GM18867 (cell line): ENCODE data around the gene DPH1.
A peak's percentile ranks its signal among the peaks of the same experiment; 100 is the strongest.

ENCODE experiments used
- ATAC-seq: cut with Tn5 transposase; IDR thresholded peaks from one replicate; pipeline ENCODE4 v1.9.1; 2021; ENCODE audit warnings: mild to moderate bottlenecking, moderate library complexity; ENCODE audit not compliant: unreplicated experiment

Gene DPH1

DNA sequence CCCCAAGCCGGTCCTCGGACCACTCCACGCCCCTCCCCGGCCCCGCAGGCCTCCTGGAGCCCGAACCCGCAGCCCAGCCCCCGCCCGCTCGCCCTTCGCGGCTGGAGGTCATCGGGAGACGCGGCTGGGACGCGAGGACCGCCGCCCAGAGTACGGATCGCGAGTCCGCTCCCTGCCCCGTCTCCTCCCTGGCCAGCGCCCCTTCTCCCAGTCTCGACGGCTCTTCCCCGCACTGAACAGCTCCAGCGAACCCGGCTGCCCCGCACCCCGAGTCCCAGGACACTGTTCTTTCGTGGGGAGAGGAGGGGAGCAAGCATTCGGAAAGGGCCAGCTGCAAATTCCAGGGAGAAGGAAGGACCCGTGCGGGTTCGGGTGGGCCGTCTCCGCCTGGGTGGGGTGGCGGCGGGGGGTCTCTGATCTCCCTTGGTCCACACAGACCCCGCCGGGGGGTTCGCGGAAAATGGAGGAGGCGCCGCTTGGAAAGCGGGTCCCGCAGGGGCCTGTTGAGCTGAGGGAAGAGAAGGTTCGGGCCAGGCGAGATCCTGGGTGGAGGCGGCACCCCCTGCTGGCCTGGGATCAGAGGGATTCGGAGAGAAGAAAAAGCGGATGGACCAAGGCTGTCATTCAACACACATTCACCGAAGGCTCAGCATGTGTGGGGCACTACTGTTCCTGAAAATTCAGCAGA lies 4.2 kb upstream of the DPH1 start:
- no peak for ATAC-seq

DNA sequence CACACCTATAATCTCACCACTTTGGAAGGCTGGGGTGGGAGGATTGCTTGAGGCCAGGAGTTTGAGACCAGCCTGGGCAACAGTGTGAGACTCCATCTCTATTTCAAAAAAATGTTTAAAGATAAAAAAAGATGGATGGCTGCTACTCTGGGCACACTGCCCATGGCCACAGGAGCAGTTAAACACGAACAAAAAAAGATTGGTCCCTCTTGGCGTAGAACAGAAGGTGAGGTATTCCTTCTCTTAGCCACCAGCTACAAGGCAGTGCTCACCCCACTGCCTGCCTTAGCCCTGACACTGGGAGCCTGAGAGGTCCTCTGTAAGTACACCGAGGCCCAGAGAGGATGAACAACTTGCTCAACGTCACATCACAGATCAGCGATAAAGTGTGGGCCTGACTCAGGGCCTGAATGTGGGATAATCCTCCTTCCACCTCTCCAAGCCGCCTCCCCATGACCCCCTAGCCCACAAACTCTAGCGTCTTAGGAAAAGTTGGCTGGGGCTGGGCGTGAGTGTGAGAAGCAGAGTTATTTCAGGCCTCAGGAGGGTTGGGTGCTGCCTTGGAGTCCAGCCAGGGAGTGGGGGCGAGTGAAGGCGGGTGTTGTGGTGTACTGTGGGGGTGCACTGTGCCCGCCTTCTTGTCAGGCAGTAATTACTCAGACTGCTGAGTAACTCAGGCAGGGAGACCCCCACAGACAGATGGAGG lies 2.3 kb upstream of the DPH1 start:
- no peak for ATAC-seq

DNA sequence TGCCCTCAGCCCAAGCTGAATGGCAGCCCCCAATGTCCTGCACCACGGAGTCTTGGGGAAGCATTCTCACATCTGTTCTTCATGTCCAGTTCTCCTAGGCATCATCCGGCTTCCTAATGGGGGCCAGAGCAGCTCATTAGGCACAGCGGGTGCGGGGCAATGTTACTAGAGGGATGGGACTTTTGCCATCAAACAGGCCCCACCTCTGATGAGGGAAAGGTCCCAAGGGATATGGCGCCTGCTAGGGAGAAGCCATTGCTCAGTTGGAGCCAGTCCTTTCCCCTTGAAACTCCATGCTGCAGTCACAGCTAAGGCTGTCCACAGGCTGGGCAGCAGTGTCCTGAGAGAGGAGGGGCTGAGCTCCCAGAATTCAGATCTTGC lies 1.7 kb upstream of the DPH1 start:
- ATAC-seq, result no peak

DNA sequence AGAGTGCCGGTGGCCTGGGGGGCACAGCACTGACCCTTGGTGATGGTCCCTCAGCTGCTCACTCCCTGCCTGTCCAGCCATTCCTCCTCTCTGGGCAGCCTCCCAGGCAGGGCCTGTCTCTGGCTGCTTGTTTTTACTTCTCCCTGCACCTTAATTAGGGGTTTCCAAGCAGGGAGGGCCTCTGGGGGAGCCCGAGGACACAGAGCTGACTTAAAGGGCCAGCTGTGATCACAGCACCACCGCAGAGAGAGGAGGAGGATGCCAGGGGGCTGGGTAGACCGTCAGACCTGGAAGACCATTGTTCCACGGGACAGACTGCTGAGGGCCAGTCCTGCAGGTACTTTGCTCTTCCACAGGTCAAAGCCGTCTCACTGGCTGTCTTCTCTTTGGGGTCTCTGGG lies 1.2 kb upstream of the DPH1 start:
- ATAC-seq, result no peak

DNA sequence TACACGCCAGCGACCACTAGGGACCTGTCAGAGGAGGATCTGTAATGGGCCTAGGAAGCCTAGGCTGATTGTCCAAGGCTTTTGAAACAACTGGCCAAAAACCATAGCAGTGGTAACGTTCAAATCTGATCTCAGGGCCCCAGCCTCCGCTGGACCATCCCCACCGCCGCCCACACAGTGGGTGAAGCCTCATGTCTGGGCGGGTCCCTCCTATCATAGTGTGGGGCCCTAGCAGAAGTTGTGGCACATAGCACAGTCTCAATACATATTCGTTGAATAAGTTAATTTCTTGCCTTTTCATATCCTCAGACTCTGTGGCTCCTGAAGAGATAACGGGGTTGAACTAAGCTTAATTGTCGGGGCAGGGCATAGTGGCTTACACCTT lies 818 bp downstream of the DPH1 start:
- no peak for ATAC-seq

DNA sequence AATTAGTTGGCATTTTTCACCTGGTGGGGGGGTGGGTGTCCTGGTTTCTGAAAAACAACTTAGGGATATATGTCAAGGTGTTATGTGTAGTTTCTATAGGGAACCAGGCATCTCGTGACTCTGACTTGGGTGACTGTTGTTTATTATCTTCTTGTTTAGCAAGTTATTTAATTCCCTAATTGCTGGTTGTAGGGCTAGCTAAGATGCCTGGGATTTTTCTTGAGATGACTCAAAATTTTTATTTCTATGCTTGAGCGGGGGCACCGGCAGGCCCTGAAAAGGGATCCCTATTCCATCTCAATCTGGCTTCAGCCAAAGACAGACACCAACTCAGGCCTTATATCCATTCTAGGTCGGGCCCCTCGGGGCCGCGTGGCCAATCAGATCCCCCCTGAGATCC lies 3.2 kb downstream of the DPH1 start:
- ATAC-seq, result no peak

DNA sequence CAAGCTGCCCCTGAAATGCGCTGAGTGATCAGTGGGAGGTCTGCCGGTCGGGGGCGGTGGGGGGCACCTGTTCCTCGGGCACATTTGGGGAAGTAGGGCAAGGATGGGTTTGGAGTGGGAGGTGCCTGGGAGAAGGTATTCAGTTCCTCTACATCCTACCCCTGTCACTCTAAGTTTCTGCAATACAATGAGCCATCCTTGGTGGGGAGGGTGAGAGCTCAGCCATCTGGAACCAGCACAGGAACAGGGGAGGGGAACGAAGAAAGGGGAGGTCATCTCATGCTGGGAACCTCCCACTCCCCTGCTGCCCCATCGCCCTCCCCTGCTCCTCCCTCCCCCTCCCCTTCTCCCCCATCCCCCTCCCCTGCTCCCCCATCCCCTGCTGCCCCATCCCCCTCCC lies 4.2 kb downstream of the DPH1 start:
- ATAC-seq, result no peak

DNA sequence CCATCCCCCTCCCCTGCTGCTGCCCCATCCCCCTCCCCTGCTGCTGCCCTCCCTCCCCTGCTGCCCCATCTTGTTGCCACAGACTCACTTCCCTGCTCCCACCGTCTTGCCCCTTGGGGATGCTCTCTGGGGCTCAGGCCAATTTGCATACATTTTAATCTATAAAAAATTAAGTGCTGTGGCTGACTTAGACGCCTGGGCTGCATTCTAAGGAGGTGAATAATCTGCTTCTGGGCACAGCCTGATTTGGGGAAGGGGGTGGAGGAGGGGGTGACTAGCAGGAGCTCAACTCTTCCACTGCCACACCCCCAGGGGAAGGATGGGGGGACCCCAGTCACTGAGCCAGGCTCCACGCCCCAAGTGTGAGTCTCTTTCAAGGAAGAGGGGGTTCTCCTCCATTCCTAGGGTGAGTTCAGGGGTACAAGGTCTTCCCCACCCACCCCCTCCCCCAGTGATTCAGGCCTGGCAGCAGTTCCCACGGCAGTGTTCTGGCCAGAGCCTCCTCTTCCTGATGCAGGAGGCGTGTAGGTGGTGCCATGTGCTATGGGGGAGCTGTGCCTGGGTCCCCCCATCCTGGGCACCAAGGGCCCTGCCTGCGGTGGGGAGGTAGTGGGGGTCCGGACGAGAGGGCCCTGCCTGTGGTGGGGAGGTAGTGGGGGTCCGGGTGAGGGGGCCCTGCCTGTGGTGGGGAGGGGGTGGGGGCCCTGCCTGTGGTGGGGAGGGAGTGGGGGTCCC lies 5.0 kb downstream of the DPH1 start:
- no peak for ATAC-seq

DNA sequence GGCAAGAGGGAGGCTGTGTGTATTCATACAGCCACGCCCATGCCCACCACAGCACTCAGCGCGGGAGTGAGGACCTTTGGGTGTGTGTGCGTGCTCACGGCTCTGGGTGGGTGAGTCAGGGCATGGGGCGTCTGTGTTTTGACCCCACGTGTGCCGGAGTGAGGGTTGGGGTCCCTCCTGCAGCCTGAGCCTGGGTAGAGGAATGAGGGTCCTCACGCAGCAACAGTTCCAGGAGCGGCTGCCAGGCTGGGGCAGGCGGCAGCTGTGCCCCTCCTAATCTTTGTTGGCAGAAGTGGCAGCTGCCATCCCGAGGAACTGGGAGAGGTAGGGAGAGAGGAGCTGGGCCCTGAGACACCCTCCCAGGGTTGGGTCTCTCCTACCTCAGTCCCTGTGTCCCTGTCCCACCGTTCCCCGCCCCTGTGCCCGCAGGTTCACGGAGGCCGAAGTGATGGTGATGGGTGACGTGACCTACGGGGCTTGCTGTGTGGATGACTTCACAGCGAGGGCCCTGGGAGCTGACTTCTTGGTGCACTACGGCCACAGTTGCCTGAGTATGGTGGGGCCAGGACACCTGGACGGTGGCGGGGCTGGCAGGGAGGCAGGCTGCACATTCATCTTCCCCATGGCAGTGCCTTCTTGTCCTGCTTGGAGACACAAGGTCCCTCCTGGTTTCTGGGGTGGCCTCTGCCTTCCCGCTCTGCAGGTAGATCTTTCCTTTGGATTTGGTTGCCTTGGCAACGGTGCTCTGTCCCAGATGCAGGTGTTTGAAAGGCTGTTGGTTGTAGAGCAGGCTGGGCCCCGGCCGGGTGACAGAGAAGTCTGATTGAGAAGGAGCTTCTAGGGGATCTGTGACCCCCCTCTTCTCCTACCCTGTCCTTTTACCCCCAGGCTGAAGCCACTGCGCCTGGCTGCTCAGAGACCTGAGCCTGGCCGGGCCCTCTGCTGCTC lies 5.9 kb downstream of the DPH1 start:
- no peak for ATAC-seq

DNA sequence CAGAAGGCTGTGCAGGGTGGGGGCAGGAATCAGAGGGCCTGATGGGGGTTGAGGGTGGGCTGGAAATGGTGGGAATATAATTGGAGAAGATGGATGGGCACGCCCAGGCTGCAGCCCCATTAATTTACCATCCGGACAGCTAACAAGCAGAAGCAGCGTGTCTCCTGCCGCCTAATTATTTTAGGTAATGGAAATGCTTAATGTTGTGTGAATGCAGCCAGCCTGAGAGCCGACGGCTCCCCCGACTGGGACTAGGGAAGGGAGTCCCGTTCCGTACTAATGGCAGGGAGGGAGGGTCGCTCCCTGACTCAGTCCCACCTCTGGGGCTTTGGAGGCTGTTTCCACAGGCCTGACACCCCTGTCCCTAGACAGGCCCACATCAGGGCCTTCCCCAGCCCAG lies 7.2 kb downstream of the DPH1 start:
- no peak for ATAC-seq

DNA sequence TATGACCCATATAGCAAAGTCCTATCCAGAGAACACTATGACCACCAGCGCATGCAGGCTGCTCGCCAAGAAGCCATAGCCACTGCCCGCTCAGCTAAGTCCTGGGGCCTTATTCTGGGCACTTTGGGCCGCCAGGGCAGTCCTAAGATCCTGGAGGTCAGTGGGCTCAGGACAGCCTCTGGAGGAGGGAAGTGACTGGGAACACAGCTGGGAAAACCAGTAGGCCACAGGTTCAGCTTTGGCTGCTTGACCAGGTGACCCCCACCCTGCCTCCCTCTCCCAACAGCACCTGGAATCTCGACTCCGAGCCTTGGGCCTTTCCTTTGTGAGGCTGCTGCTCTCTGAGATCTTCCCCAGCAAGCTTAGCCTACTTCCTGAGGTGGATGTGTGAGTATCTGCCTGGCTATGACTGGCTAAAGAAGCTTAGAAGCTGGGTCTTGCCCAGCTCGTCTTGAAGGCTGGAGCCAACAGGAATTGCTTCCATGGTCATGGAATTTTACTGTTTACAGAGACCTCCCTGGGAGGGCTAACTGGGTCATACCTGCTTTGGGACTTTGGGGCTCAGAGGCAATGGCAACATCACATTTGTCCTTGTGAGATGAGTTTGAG lies 10.4 kb downstream of the DPH1 start:
- ATAC-seq, result no peak

DNA sequence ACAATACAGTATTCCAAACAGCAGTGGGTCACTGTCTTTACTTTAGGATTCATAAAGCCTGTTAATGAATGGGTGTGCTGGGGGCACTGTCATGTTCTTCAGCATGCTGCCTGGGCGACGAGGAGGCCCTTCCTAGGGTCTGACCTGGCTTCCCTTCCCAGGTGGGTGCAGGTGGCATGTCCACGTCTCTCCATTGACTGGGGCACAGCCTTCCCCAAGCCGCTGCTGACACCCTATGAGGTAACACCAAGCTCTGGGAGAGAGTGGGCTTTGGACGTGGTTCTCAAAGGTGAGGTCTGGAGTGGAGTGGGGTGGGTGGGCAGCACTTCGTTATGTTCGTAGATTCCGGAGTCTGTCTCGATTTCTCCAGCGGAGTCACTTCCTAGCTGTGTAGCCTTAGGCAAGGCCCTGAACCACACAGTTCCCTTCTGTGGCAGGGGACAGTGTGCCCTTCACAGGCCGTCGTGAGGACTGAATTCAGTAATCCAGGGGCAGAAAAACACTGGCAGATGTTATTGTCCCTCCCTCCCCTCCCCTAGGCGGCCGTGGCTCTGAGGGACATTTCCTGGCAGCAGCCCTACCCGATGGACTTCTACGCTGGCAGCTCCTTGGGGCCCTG lies 11.1 kb downstream of the DPH1 start:
- no peak for ATAC-seq

DNA sequence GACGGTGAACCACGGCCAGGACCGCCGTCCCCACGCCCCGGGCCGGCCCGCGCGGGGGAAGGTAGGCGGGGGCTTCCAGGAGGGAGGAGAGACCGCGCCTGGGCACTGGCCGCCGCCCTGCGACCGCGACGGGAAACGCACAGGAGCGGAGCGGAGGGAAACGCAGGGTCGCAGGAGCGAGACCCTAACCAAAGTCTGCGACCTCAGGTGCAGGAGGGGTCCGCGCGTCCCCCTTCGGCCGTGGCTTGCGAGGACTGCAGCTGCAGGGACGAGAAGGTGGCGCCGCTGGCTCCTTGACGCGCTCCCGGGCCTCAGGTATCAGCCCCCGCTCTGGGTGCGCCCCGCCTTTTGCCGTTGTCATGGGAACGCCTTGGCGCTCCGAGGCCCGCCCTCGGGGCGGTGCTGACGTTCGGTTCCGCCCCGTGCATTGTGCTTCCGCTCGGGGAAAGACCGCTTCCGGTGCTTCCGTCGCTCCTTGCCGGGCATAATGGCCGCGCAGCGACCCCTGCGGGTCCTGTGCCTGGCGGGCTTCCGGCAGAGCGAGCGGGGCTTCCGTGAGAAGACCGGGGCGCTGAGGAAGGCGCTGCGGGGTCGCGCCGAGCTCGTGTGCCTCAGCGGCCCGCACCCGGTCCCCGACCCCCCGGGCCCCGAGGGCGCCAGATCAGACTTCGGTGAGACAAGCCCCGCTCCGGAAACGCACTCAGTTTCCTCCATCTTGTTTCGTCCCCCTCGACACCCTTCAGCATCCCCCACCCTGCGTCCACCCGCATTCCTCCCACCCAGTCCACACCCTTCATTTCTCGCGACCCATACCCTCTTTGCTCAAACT lies 11.8 kb downstream of the DPH1 start, which contains the start of gene OVCA2:
Gene OVCA2, plus strand, starts transcription at position 462 of the 829 bp plus-strand sequence. Its CDS starts 26 bp downstream, at position 488.
- ATAC-seq, result peak; percentile 89

DNA sequence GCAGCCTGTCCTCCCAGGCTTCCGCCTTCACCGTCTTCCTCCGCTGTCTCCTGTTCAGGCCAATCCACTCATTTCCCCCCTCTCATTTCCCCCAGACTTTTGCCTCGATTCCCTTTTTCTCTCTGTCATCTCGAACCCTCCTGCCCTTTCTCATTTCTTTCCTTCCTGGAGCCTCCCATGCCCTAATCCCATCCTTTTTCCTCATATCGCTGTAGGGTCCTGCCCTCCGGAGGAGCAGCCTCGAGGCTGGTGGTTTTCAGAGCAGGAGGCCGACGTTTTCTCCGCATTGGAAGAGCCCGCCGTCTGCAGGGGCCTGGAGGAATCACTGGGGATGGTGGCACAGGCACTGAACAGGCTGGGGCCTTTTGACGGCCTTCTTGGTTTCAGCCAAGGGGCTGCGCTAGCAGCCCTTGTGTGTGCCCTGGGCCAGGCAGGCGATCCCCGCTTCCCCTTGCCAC lies 12.5 kb downstream of the DPH1 start:
- ATAC-seq, result no peak

DNA sequence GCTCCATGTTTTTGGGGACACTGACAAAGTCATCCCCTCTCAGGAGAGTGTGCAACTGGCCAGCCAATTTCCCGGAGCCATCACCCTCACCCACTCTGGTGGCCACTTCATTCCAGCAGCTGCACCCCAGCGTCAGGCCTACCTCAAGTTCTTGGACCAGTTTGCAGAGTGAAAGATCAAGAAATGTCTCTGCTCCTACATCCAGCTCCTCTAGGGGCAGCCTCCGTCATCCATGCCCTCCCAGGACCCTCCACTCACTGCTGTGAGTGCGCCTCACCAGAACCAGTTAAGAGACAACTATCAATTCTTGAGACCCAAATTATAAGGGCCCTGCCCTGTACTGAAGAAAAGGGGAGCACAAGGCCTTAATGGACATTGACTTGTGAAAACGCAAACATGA lies 13.0 kb downstream of the DPH1 start:
- no peak for ATAC-seq

DNA sequence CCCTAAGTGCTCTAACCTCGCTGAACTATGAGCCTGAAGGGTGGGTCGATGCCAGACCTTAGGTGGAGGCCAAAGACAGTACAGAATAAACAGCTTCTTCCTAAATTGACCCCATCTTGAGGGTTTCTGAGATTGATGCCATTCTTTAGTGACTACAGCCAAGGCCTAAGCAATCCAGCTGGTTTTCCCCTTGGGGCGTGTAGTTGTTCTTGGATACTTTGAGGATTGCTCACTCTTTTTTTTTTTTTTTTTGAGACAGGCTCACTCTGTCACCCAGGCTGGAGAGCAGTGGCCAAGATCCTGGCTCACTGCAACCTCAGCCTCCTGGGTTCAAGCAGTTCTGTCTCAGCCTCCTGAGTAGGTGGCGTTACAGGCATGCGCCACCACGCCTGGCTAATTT lies 13.8 kb downstream of the DPH1 start:
- ATAC-seq, result no peak

DNA sequence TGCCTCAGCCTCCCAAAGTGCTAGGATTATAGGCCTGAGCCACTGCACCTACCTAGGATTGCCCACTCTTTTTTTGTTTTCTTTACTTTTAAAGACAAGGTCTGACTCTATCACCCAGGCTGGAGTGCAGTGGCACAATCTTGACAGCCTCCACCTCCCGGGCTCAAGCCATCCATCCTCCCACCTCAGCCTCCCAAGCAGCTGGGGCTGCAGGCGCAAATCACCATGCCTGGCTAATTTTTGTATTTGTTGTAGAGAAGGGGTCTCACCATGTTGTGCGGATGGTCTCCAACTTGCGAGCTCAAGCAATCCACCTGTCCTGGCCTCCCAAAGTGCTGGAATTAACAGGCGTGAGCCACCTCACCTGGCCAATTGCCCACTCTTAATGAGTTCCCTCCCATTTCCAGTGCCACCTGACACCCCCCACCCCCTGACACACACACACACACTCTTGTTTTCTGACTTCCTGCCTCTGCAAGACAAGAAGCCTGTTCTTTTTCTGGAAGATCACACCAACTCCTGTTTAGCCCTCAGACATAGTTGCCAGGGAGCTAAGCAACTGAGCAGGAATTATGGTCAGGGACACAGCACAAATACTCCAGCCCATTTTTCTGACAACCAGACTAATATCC lies 14.4 kb downstream of the DPH1 start:
- ATAC-seq, result no peak

DNA sequence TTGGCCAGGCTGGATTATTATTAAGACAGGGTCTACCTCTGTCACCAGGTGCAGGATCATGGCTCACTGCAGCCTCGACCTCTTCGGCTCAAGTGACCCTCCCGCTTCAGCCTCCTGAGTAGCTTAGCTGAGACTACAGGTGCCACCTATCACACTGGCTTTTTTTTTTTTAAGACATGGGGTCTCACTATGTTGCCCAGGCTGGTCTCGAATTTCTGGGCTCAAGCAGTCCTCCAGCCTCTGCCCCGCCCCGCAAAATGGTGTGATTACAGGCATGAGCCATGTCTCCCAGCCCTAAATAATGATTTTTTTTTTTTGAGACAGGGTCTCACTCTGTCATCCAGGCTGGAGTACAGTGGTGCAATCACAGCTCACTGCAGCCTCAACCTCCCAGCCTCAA lies 17.6 kb downstream of the DPH1 start:
- ATAC-seq, result no peak

DNA sequence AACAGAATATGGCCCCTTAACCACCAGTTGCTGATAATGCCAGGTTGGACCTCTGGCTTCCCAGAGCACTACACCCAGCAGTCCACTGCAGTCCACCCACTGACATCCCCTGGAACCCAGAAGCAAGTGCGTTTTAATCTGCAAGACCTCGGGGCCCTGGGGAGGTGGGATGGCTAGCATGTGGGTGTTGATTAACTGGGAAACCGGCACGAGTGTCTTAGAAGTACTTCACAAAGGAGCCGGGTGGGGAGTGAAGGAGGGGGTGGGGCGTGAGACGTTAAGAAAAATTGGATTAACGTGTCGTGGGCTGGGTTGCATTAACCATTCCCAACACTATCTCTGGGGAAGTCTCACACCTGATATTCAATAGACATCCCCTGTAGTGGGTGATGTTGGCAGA lies 18.9 kb downstream of the DPH1 start:
- ATAC-seq, result no peak
